ENCODE results near the gene MYLK2.

Gene MYLK2

DNA sequence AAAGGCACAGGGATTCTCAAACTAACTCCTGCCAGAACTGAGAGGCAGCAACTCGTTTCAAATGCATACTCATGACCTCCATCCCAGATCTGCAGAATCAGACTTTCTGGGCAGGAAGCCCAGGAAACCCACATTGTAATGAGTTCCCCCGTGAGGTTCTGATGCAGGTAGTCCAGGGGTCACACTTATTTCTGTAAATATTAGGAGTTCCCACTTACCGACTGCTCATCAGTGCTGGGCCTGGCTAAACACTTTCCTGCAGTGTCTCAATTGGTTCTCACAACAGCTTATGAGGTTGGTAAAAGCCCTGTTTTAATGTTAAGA, 39.6 kb downstream of the MYLK2 start:
- no peak for DNase-seq

DNA sequence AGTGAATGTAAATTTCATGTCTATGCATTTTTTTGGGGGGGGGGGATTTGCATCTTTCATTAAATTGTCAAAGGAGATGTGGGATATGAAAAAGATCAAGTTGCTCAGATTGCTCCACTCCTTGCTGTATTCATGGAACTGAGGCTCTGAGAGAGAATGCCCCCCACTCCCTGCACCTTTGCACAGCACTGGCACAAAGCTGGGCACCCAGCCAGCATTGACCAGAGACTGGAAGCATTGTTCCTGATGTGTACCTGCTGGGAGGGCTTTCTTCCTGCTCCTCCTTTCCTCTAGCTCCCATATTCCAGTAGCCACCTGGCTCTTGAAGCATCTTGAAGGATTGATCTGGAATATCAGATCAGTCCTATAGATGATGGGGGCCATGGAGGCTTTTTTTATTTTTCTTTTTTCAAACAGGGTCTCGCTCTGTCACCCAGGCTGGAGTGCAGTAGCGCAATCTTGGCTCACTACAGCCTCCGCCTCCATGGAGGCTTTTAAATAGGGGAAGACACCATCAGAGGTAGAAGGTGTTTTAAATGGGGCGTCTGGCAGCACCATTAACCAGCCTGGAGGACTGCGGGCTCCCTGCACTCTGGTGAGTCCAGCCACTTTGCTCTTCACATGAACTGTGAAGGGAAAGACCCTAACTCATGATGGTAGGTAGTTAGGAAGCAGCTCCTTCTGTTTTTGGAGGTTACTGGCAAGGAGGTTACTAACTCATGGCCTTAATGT, 40.3 kb downstream of the MYLK2 start:
- DNase-seq, result no peak

DNA sequence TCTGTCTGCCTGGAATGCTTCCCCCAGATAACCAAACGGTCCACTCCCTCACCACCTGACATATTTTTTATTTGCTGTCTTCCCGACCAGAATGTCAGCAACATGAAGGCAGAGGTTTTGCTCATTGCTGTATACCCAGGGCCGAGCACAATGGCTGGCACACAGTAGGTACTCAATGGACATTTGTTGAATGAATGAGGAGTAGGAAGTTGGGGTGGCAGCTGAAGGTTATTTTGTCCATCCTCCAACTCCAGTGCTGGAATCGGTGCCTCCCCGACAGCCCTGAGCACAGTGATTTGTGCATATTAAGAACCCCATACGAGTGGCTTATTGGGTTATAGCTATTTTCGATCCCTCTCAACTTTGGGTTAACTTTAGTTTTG, 40.8 kb downstream of the MYLK2 start:
- DNase-seq, result no peak

DNA sequence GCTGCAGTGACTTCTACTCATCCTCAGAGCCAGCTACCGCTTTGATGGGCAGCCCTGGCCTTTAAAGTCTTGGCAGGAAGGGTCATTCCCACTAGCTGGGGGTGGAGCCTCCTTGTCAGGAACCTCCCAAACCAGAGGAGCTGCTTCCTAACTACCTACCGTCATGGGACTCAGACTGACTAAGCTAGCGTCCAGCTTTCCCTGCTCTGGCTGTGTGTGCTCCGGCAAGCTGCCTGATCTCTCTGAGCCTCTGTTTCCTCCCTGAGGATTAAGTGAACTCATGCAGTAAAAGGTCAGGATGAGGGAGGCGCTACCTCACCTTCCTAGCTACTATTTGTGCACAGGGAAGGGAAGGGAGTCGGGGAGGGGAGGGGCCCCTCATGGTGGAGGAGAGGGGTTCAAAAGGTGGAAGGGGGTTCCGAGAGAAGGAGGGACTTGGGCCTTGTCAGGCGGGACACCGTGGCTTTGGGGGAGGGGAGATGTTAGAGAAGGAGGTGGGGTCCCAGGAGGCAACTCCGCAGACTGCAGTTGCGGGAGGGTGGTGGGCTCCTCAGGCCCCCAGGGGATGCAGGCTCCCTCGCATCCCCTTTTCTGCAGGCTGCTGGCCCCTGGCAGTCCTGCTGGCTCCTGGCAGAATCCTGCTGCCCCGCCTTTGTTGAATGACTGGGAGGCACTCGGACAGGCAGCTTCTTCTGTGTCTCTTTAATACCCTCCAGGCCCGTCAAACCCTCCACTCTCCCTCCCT, 41.4 kb downstream of the MYLK2 start:
- no peak for DNase-seq

DNA sequence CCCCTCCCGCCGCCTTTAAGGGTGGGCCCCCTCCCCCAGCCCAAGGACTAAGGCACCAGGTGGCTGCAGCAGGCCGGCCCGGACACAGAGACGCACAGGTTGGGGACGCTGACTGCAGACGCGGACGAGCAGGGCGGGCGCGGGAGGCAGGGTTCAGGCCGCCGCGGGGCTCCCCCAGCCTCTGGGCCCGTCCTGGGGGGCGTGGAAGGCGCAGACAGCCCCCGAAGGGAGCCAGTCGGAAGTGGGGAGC, 41.9 kb downstream of the MYLK2 start:
- no peak for DNase-seq

DNA sequence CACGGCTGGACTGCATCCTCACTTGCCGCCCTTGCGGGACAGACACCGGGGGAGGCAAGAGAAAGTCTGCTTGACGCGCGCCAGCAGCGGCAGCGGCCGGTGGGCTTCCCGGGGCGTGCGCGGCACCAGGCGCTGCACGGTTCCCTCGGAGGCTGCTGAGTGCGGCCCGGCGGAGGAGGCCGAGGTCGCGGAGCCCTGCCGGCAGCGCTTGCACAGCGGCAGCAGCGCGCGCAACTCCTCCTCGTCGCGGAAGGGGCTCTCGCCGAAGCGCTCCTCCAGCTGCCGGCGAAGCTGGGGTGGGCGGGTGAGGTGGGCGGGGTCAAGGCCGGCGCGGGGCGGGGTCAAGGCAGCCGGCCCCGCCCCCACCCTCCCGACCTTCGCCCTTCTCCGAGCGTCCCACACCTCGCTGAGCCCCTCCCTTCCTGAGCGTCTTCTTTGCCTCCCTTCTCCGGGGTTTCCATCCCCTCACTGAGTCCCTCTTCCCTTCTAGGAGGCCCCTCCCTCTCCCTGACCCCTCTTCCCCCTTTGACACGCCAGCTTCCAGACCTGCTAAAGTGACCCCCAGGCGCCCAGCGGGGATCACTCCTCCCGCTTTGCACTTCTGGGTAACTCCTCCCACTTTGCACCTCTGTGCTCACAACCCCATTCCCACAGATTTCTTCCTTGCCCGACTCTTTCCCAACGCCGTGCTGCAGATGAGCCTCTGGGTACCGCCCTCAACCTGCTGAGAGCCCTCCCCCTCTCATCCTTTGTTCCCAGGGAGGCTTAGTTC, 42.4 kb downstream of the MYLK2 start:
- peak; percentile 71 for DNase-seq

DNA sequence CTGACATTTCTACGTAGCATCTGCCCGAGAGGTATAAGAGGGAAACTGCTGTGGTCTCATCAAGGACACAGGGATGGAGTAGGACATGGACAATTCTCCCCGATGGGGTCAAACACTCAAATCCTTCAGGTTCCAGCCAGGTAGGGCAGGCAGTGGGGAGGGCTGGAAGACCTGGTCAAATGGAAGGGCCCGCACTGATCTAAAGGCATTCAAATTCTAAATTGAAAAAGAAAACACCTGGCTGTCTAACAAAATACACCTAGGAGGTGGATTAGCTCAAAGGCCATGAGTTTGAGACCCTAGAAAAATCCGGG, 43.0 kb downstream of the MYLK2 start:
- no peak for DNase-seq

DNA sequence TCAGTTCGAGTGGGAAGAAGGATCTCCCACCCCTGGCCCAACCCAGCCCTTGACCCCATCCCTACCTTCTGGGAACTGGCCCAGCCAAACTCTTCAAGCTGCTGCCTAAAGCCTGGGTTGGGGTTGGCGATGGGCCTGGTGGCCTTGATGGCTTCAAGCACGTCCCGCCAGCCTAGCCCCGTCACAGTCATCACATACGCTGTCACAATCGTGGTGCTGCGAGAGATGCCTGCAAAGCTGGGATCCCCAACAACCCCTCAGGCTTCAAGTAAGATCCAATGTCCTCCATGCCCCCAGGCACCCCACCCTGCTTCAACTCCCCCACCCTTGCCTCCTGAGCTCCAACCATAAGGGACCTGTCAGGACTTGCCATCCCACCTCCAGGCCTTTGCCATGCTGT, 43.4 kb downstream of the MYLK2 start:
- DNase-seq, result no peak

DNA sequence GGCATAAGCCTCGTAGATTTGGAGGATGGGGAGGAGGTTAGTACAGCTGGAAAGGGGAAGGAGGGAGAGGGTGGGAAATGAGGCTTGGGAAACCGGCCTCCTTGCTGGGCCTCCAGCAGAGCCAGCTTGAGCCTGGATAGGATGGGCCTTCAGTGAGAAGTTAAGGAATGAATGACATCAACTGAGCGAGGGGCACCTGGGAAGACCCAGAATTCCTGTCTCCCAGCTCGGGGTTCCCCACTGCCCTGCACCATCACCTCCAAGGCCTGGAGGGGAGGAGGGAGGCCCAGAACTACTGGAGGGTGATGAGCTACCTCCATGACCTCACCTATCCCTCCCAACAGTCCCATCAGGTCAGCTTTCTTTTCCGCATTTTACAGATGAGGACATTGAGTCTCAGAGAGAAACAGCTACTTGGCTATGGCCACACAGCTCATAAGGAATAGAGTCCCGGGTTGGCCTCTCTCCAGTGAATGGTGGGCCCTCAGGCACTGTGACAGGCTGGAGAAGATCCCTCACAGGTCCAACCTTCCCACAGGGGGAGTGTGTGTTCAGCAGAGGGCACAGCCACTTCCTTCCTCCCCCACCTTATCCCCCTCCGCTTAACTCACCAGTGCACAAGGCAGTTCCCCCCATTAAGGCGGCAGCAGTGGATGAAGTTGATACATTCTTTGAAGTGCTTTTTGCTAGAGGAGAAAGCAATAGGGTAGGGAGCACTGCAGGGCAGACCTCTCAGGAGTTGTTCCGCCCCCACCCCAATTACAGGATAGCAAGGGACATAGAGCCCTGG, 44.3 kb downstream of the MYLK2 start:
- DNase-seq, result no peak

DNA sequence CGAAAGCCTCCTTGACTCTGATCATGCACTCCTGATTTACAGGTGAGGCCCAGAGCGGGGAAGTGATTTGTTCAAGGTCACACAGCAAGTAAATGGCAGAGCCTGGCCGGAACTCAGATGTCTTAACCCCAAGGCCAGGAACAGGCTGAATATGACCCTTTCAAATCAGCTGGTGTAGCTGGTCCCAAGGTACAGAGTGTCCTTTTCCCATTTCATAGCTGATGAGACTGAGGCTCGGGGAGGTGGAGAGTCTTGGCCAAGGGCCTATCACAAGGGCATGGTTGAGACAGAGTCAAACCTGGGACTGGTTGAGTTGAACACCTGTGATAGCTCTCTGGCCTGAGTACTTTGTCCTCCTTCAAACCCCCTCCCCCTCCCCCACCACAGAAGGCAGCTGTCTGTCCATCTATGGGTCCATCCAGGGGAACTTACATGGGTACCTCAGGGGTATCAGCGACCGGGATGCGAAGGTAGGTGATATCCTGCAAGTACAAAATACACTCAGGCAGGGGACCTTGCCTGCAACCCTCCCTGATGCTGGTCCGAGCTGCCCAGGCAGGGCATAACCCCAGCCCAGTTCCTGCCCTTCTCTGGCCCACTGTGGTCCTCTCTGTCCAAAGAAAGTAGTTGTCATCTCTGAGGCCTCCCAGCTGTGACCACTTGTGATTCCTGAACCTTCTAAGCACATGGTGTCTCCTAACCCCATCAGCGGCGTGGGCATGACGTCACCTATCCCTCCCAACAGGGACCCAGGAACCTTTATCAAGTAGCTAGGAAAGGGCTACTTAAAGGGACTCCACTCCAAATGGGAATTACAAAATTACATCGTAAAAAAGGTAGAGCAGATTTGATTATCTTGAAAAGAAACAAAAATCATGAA, 45.6 kb downstream of the MYLK2 start:
- no peak for DNase-seq

DNA sequence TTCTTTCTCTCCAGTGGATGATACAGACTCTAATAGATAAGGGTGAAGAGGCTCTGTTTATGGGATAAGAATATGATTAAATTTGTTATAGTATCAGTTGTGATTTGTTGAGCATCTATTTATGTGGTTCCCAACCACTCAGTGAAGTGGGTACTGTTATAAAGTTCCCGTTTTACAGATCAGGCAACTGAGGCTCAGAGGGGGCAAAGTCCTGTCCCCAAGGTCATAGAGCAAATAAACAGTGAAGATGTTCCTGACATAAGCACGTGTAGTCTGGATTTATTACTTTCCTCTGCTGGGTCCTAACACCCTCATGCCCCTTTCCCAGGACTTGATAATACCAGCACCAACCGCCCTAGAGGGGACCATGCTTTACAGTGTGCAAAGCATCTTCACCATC, 47.1 kb downstream of the MYLK2 start:
- no peak for DNase-seq

DNA sequence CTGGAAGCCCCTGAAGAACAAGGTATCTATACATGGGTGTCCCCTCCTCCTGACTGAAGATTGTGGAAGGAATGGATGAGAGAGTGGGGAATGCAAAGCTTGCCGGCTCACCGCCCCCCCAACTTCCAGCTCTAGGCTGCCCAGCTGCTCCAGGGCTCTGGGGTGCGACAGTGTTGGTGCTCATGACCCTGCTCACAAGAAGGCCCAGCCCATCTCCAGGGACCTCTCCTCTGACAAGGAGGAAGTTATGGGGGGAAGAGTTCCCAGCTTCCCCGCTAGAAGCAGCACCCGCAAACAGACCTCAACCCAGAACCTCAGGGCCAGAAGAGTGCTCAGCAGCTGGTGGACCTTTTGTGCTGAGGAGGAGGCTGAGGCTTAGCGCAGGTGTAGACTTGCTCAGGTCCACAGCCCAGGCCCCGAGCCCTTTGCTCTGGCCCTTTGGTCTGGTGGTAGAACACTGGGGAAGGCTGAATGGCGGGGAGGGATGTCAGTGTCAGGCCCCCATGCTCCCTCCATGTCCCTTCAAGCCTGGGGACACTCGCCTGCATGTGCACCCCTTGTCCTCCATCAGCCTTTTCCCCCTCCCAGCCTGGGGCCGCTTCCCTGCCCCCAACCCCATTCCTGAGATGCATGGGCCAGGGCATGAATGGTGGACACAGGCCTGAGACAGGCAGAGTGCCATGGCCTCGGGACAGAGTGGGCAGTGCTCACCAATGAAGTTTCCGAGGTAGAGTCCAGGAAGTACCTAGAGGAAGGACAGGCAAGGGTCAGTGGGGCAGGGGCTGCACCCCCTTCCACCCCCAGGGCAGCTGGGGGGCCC, 49.9 kb downstream of the MYLK2 start:
- no peak for DNase-seq

DNA sequence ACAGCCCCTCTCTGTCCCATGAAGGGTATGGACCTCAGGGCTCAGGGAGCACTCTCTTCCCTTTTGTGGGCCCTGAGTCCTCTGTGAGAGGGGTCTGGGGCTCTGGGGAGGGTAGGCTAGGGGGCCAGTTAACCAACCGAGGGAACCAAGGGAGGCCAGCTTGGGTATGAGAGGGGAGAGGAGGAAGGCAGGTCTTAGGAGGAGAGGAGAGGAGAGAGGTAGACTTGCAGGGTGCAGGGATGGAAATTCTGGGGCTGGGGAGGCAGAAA, 50.5 kb downstream of the MYLK2 start:
- no peak for DNase-seq

DNA sequence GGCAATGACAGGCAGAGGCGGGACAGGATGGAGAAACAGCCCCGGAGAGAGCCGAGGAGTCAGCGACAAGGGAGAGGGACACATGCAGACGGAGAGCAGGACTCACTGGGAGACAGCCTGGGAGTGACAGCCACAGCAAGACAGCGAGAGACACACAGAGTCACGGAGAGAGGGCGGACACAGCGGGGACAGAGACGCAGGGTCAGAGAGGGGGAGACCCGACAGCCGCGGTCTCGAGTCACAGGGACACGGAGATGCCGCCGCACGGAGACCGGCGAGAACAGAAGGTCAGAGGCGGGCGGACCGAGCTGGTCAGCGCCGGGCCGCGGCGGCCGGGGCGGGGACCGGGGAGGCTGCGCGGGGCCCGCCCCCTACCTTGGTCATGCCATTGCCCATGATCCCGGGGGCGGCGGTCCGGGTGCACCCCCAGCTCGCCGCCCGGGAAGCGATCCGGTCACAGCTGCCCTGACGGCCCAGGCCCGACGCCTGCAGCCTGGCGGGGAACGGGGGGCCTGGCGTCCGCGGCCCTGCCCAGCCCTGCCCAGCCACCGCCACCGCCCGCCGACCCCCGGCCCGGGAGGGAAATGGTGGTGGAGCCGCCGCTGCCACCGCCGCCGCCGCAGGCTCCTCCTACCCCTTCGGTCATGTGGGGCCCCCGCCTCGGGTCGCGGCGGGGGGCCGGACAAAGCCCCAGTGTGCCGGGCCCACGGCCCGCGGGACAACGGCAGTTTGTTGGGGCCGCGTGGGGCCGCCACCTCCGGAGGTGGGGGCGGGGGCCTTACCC, 51.0 kb downstream of the MYLK2 start, which contains the start of the genes DUSP15 and TTLL9:
DUSP15 (minus strand) TSS at position 586 of the 784 bp plus-strand sequence; CDS start at position 396, 190 bp downstream.
TTLL9 (plus strand) TSS at position 693 of the 784 bp plus-strand sequence. CDS start 493 bp downstream, outside the sequence.
- no peak for DNase-seq

DNA sequence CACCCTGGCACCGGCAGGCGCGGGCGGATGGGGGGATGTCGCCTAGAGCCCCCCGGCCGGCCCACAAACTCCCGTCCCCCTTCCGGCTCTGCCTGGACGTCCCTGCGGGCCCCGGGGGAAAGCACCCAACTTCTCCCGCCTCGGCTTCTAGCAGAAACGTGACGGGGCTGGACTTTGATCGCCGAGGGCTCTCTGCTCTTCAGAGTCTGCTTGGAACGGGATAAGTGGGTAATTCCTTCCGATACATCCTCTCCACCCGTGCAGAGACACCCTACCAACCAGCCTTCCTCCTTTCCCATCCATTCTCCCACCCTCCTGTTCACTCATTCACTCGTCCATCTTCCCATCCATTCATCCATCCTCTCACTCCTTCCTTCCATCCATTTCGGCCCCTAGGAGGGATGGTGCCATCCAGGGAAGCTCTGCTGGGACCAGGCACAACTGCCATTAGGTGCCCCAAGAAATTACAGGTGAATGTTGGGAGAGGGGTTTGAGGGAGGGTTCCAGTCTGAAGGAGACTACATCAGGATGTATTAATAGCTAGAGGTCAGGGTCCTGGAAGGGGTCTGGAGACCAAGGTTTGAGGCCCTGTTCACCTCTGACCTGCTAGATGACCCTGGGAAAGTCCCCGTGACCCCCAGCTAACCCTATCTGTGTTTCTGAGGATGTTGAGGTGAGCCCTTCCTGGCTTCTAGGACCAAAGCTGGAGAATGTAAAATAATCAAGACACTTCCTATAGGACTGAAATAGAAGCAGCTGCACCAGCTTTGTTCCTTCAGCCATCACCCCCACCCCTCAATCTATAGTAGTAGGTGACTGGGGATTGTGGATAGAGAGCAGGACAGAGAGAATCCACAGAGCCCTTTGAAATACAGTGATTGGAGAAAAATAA, 51.8 kb downstream of the MYLK2 start:
- no peak for DNase-seq

DNA sequence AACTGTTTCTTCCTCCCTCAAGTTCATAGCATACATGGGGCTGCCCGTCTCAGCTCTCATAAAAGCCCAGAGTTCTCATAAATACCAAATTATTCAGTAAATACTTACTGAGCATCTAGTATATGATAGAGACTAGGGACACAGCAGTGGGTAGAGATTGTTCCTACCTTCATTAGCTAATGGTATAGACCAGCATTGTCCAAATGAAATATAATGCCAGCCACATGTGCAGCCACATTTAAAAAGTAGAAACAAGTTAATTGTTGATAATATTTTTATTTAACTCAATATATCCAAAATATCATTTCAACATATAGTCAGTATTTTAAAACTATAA, 52.4 kb downstream of the MYLK2 start:
- DNase-seq, result no peak

DNA sequence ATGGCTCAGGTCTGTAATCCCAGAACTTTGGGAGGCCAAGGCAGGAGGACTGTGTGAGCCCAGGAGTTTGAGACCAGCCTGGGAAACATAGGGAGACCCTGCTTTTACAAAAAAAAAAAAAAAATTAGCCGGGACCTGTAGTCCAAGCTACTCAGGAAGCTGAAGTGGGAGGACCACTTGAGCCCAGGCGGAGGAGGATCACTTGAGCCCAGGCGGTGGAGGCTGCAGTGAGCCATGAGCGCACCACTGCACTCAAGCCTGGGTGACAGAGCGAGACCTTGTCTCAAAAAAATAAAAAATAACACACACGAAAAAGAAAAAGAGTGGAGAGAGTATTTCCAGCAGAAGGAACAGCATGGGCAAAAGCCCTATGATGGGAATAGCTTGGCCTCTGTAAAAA, 53.2 kb downstream of the MYLK2 start:
- DNase-seq, result no peak

DNA sequence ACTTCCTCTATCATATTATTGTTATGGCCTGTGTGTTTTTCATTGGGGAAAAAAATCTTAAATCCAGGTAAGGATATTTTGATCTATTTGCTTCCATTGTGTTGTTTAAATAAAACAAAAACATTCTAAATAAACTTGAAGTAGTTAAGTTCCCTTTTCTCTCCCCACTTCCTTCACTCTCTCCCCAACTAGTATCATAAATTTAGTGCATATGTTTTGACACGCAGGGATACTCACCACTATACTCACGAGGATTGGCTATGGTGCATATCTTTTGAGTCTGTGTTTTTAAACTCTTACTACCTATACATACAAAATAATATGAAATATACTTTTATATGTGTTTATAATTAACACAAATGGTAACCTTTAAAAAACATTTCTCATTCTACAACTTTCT, 56.5 kb downstream of the MYLK2 start:
- DNase-seq, result no peak

DNA sequence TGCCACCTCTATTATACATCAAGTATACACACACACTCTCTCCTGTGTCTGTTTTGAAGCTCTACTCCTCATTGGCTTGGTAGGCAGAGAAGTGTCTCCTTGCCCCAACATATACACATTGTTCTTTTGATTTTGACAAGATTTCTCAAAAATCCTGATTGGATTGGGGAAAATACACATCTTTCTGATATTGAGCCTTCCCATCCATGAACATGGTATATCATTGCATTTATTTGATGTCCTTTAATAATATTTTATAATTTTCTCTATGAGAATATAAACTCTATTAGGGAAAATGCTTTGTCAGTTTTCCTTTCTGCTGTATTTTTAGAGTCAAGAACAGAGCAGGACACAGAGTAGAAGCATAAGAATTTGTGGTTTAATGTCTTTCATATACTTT, 58.5 kb downstream of the MYLK2 start:
- DNase-seq, result no peak
